ENCODE data around the gene NR5A1. TPM values are rescaled to one million over a fixed set of nuclear protein-coding genes. Genes with fewer than 3 reads are reported as not detected.

NR5A1 gene
- total and polyA plus RNA-seq, 2 of the 13 experiments (the other 11 are each of a cell fraction or from before 2014, with no cell fraction given): 28.9 to 44.7 TPM

DNA sequence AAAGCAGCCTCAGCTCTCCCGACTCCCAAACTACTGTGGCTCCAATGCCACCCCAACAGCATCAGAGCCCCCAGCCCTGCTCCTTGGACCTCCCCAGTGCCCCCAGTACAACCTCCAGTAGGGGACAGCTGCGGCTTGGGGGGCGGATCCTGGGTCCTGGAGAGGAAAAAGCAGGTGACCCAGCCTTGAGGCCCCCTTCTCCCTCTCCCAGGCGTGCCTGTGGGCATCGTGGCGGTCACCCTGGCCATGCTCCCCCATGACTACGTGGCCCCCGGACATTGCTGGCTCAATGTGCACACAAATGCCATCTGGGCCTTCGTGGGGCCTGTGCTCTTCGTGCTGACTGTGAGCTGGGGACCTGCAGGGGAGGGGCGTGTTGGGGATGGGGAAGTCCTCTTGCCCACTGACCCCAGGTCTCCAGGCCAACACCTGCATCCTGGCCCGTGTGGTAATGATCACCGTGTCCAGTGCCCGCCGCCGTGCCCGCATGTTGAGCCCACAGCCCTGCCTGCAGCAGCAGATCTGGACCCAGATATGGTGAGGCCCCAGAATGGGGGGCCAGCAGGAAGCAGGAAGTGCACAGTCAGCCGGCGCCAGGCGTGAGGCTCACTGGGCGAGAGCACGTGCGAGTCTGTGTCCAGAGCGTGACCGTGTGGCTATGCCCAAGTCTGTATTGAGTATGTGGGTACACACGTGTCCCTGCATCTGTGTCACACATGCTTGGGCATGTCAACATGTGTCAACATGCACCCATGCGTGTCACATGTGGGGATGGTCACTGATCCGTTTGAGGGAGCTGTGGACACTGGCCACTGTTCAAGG, 38.0 kb downstream of the NR5A1 start (continued):
- TF ChIP-seq SALL1 (CRISPR knock-in tag; IDR thresholded peaks at IDR 0.05): peak; percentile 23; the same call in 1 of the 2 replicates
- TF ChIP-seq MXI1 (IDR thresholded peaks at IDR 0.05; ENCODE audit: borderline replicate concordance, low read depth, low read length): no peak
- TF ChIP-seq, protein P1, sequence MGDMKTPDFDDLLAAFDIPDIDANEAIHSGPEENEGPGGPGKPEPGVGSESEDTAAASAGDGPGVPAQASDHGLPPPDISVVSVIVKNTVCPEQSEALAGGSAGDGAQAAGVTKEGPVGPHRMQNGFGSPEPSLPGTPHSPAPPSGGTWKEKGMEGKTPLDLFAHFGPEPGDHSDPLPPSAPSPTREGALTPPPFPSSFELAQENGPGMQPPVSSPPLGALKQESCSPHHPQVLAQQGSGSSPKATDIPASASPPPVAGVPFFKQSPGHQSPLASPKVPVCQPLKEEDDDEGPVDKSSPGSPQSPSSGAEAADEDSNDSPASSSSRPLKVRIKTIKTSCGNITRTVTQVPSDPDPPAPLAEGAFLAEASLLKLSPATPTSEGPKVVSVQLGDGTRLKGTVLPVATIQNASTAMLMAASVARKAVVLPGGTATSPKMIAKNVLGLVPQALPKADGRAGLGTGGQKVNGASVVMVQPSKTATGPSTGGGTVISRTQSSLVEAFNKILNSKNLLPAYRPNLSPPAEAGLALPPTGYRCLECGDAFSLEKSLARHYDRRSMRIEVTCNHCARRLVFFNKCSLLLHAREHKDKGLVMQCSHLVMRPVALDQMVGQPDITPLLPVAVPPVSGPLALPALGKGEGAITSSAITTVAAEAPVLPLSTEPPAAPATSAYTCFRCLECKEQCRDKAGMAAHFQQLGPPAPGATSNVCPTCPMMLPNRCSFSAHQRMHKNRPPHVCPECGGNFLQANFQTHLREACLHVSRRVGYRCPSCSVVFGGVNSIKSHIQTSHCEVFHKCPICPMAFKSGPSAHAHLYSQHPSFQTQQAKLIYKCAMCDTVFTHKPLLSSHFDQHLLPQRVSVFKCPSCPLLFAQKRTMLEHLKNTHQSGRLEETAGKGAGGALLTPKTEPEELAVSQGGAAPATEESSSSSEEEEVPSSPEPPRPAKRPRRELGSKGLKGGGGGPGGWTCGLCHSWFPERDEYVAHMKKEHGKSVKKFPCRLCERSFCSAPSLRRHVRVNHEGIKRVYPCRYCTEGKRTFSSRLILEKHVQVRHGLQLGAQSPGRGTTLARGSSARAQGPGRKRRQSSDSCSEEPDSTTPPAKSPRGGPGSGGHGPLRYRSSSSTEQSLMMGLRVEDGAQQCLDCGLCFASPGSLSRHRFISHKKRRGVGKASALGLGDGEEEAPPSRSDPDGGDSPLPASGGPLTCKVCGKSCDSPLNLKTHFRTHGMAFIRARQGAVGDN (CRISPR knock-in tag; IDR thresholded peaks at IDR 0.05): peak; percentile 70
- 0 out of 2 replicates have a peak, but pooled peaks have one; percentile 16 for TF ChIP-seq ZFX (CRISPR knock-in tag; IDR thresholded peaks at IDR 0.05; ENCODE audit: low read depth)
- TF ChIP-seq MIER3 (CRISPR knock-in tag; IDR thresholded peaks at IDR 0.05; ENCODE audit: borderline replicate concordance): no peak

DNA sequence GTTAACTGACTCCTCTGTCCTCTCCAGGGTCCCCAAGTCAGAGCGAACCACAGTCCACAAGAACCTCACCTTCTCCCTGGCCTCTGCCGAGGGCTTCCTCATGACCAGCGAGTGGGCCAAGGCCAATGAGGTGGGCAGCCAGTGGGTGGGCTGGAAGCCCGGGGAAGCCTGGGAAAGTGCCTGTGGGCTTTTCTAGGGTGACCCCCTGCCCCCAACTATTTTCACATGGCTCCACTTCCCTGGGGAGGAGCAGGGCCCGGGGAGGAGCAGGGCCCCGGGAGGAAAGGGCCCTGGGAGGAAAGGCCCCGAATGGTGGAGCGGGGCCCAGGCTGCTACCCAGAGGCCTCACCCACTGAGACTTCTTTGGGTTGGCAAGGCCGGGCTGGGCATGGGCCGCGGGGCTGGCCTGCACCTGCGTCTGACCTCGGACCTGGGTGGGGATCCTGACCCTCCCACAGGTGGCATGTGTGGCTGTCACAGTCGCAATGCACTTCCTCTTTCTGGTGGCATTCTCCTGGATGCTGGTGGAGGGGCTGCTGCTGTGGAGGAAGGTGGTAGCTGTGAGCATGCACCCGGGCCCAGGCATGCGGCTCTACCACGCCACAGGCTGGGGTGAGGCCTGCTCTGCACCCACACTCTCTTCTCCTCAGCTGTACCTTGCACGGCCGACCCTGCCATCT, 39.0 kb downstream of the NR5A1 start:
- H3K9me3 ChIP-seq (ENCODE audit: low read length): no peaks in the 10 kb centered on the region
- H2AFZ ChIP-seq (ENCODE audit: low read length): no peak overlapping the region
- peaks cover 6% of the 10 kb centered on the region; the same call in 1 of the 2 replicates for H3K4me1 ChIP-seq (ENCODE audit: insufficient read depth, low read length)
- ChIA-PET POLR2A (no interaction called here), CTCF (ENCODE audit: low intra/inter-chr PET ratio, low total read pairs) (no interaction called here)
- no peak for FAIRE-seq
- ATAC-seq: peak; percentile 20; the same call in 2 of the 3 replicates
- H3K4me3 ChIP-seq (replicated peaks in 1 of 3; ENCODE audit: insufficient read depth in 1 of 3, low read depth in 2 of 3, low read length in 3 of 3): no peak overlapping the region
- DNase-seq (ENCODE audit: low spot score): no peak
- WGBS (ENCODE audit: low lambda C conversion rate): 49% methylated on average over 3 of the region's 19 CpGs
- no peaks in the 10 kb centered on the region for H3K79me2 ChIP-seq (ENCODE audit: insufficient read depth, low read length)
- H3K36me3 ChIP-seq (replicated peaks in 1 of 2; ENCODE audit: control insufficient read depth in 1 of 2, insufficient read depth in 2 of 2, low read length in 2 of 2): no peaks in the 10 kb centered on the region
- in situ Hi-C loops (cut with HindIII; ENCODE audit: extremely low pct_ligation_motif_present, low pct_unique_long_range_greater_than_20kb): no loop called here
- TF ChIP-seq HNRNPL (IDR thresholded peaks at IDR 0.05; ENCODE audit: low read depth, low read length) (0 out of 2 replicates have a peak, but pooled peaks have one; percentile 37), NKX3-1 (CRISPR knock-in tag; IDR thresholded peaks at IDR 0.05) (no peak)
- H3K27me3 ChIP-seq (ENCODE audit: control insufficient read depth in 1 of 2, insufficient read depth in 2 of 2, low read length in 2 of 2): peaks cover 19 to 73% of the 10 kb centered on the region in 2 experiments
- BruUV-seq (replicated peaks): no TSS peak
- no peak overlapping the region for H3K4me2 ChIP-seq (ENCODE audit: low read depth, low read length)
- no peak overlapping the region for H3K27ac ChIP-seq (ENCODE audit: extremely low read length, insufficient read depth, low read length)
- no peak overlapping the region for H3K9ac ChIP-seq (ENCODE audit: insufficient read depth, low read depth, low read length)
- intact Hi-C loops (cut with micrococcal nuclease; ENCODE audit: unreplicated experiment): no loop called here
- H4K20me1 ChIP-seq (ENCODE audit: insufficient read depth, low read length): no peaks in the 10 kb centered on the region
